ES-I3 (cell line): Measurements from ENCODE around the gene HCN1.

Experiments
- H3K36me3 ChIP-seq: 2 replicates; pipeline ENCODE4 v1.6.1; 2013; ENCODE audit warnings: mild to moderate bottlenecking, low read length, control low read depth, moderate library complexity; ENCODE audit not compliant: insufficient read depth
- H3K4me1 ChIP-seq: 2 replicates; pipeline ENCODE4 v1.6.1; 2013; ENCODE audit warnings: mild to moderate bottlenecking, control low read depth, low read length; ENCODE audit not compliant: insufficient read depth
- H3K9ac ChIP-seq: 2 replicates; pipeline ENCODE4 v1.6.1; 2013; ENCODE audit warnings: low read depth, mild to moderate bottlenecking, low read length, moderate library complexity
- H3K9me3 ChIP-seq: 2 replicates; pipeline ENCODE4 v1.6.1; 2013; ENCODE audit warnings: mild to moderate bottlenecking, low read length, moderate library complexity; ENCODE audit not compliant: control insufficient read depth, insufficient read depth

HCN1 gene

DNA sequence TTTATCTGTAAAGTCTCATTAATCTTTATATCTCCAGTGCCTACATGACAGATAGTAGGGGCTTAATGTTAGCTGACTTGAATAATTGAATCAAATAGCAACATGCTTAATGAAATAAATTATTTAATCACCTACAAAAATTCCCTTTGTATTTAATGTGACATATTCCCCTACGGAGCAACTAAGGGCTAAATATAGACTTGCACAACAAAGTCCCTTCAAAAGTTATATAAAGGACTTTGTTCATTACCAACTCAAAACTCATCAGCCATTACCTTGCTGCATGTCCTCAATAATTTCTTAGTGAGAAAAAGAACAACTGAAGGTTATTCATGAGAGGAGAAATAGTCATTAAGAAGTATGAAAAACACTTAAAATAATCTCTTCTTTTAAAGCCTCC is 424.6 kb downstream of the HCN1 start:
- H3K9me3 ChIP-seq: no peaks in the 10 kb centered on the region
- no peaks in the 10 kb centered on the region for H3K36me3 ChIP-seq
- H3K9ac ChIP-seq: no peak overlapping the region
- H3K4me1 ChIP-seq: no peaks in the 10 kb centered on the region

DNA sequence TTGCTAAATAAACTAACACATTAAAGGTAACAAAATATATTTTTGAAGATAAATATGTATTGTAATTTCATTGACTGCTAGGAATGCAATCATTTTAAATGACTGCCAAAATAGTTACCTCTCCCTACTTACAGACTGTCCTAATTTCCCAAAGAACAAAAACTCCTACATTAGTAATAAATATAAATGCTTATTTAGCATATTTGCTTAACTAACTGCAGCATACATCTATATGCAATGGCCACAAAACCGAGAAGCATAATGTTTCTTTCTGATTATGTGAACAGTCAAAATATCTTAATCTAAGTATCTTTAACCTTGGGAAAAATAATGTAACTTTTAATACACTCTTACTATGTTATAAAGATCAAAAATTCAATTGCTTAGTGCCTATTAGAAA is 431.7 kb downstream of the HCN1 start:
- no peaks in the 10 kb centered on the region for H3K36me3 ChIP-seq
- H3K9ac ChIP-seq: no peak overlapping the region
- H3K9me3 ChIP-seq: no peaks in the 10 kb centered on the region
- no peaks in the 10 kb centered on the region for H3K4me1 ChIP-seq

DNA sequence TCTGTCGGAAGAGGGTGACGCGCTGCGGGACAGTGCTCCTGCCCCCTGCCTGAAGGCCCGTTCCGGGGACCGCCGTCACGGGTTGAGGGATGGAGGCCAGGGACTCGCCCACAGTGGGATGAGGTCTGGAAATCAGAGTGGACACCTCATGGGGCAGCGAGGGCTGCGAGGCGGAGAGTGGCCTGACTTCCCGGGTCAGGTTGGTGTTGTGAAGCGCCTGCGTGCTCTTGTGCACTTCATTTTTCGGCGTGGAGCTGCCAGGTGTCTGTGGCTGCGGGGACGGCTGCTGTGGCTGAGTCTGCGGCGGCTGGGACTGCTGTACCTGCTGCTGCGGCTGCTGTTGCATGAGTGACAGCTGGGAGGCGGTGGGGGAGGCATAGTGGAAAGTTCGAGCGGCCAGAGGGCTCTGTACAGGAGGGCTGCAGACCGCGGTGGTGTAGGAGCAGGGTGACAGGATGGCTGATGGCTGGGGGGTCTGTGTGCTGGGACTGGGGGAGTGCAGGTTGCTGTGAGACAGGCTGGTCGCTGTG is 434.1 kb downstream of the HCN1 start:
- H3K4me1 ChIP-seq: no peaks in the 10 kb centered on the region
- H3K9ac ChIP-seq: no peak overlapping the region
- H3K9me3 ChIP-seq: no peaks in the 10 kb centered on the region

DNA sequence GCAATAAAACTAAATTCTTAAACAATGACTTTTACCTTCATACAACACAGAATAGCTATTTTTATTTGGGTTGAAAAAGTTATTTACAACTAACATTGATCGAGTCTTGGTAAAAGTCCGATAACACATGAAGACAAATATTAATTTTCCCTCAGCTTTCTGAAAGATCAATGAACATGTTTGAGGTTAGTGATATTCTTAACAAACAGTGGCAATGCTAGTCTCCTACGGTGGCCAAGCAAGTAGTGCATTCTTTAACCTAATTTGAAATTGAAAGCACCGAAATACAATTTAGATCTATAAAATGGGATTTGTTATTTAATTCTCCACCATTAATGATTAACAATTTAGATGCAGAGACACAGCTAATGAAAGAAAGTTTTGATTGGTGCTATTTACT is 435.1 kb downstream of the HCN1 start:
- Histone ChIP-seq H3K4me1 (no peaks in the 10 kb centered on the region), H3K9ac (no peak overlapping the region), H3K9me3 (no peaks in the 10 kb centered on the region), H3K36me3 (no peaks in the 10 kb centered on the region)

More for the DNA sequence above, 434.1 kb downstream of the HCN1 start:
- H3K36me3 ChIP-seq: no peaks in the 10 kb centered on the region

DNA sequence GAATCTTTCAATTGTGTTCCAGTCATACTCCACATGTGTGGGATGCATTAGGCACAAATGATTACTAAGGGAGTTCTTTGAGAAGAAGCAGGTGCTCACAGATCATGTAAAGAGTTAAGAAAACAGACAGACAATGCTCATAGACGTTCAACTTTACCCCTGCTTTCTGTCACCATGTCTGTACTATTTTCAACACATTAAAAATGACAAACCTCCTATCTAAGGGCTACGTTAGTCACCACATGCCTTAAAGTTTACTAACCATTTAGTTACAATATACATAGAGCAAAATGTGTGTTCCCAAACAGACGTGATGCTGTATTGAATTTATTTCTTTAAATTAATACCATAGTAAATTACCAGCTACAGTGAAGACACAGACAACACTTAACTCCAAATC is 435.9 kb downstream of the HCN1 start:
- Histone ChIP-seq H3K36me3 (no peaks in the 10 kb centered on the region), H3K9me3 (no peaks in the 10 kb centered on the region), H3K9ac (no peak overlapping the region), H3K4me1 (no peaks in the 10 kb centered on the region)

DNA sequence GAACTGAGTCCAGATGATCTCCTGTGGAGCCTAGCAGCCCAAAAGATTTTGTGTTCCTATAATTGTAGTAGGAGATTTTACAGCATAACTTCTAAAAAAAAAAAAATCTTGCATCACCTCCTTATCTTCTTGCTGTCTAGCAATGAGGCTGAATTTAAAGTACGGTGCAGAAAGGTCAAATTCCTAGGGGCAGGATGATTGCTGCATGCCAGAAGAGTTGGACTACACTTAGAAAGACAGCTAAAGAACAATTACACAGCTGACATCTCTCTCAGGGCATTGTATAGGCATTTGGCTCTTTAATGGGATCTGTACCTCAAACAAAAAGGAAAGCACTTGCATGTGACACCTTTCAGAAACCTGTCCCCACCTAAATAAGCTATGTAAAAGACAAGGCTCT is 443.2 kb downstream of the HCN1 start:
- Histone ChIP-seq H3K9me3 (no peaks in the 10 kb centered on the region), H3K36me3 (no peaks in the 10 kb centered on the region), H3K4me1 (no peaks in the 10 kb centered on the region), H3K9ac (no peak overlapping the region)

DNA sequence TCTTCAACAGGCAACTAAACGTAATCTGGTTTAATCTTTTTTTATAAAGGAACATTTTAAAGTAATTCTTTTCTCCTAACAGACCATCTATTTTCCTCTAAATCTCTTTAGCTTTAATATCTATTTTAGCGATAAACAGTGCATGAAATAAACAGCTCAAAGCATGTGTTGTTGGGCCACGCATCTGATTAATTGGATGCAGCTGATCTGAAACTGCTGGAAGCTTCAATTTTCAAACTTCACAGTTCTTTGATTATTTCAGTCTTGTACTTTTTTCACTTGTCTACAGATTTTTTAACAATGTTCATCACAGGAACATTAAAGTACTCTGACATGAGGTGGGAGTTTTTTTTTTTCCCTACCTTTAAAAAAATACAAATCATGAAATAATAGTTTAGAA is 443.6 kb downstream of the HCN1 start:
- Histone ChIP-seq H3K36me3 (no peaks in the 10 kb centered on the region), H3K4me1 (no peaks in the 10 kb centered on the region)

DNA sequence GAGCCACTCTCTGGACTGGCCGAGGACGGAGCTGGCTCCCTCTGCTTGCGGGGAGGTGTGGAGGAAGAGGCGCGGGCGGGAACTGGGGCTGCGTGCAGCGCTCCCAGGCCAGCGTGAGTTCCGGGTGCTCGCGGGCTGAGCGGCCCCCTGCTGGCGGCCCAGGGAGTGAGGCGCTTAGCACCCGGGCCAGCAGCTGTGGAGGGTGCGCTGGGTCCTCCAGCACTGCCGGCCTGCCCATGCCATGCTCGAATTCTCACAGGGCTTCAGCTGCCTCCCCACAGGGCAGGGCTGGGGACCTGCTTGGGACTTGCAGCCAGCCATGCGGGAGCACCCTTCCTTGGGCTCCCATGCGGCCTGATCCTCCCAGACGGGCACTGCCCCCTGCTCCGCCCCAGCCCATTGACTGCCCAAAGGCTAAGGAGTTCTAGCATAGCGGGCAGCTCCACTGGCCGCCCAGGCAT is 470.6 kb downstream of the HCN1 start:
- H3K4me1 ChIP-seq: no peaks in the 10 kb centered on the region
- peaks cover 2% of the 10 kb centered on the region for H3K9me3 ChIP-seq
- H3K9ac ChIP-seq: no peak overlapping the region
- no peaks in the 10 kb centered on the region for H3K36me3 ChIP-seq

More for the DNA sequence above, 443.6 kb downstream of the HCN1 start:
- no peaks in the 10 kb centered on the region for H3K9me3 ChIP-seq
- H3K9ac ChIP-seq: no peak overlapping the region

DNA sequence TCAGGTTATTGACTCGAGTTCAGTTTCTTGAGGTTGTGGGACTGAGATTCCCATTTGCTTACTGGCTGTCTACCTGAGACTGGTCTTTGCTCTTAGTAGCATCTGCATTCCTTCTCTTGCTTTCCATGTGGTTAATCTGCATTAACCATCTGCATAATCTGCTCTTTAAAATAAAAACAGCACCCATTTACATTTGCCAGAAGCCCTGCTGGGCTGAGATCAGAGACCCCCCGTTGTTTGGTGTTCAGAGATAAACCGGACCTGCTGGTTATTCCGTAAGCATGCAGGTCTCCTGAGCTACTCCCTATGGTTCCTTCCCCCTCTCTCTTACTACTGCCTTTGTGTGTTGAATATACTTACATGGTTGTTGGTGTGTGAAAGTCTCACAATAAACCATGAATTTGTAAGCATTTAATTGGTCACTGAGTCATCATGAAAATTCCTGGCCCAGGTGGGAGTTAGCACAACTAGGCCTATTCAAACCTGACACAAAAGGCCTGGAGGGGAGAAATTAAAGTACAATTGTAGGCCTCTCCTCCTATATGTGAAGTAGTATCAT is 490.7 kb downstream of the HCN1 start:
- no peaks in the 10 kb centered on the region for H3K4me1 ChIP-seq
- H3K36me3 ChIP-seq: no peaks in the 10 kb centered on the region
- no peak overlapping the region for H3K9ac ChIP-seq
- peaks cover 4% of the 10 kb centered on the region for H3K9me3 ChIP-seq
